A549 (cell line): ENCODE data around the gene GLTPD2. TPM values are rescaled to one million over a fixed set of nuclear protein-coding genes. Genes with fewer than 3 reads are reported as not detected.

Experiments used
- ATAC-seq, 2 experiments: fragments of 200-7000 bp in 1 of 2; fragments of >200 bp in 1 of 2; cut with Nextera tagmentation in 1 of 2; cut with Tn5 transposase in 1 of 2; 3 replicates each; pipeline versions ENCODE4 v1.8.0 to v1.9.1; 2018 to 2020; ENCODE audit warnings: mild to moderate bottlenecking in 1 of 2, moderate library complexity in 1 of 2
- CTCF ChIA-PET: fragments of 300-600 bp; sonication (Branson Sonifier 250); formaldehyde crosslinking; extraction: SDS; loops from one replicate; lab custom pipeline; 2021; ENCODE audit warnings: antibody characterized with exemption, inconsistent platforms; lab: Yijun Ruan, JAX
- POLR2A ChIA-PET: fragments of 350-600 bp; formaldehyde crosslinking; extraction: SDS; loops from one replicate; lab custom pipeline; 2021; ENCODE audit warnings: antibody characterized with exemption, inconsistent platforms; lab: Yijun Ruan, JAX
- DNase-seq, 2 experiments: peaks; one replicate each; pipeline versions ENCODE4 v3.0.0 to v3.0.0-alpha.2; 2011 to 2016; ENCODE audit warnings: low read depth in 1 of 2, low spot score in 1 of 2
- FAIRE-seq: peaks from 2 replicates; lab custom pipeline; 2011; peaks lifted over from hg19 to GRCh38; lab: Jason Lieb, UNC
- H3K27ac ChIP-seq, 2 experiments: fragments of >200 bp; sonication (Bioruptor Twin); formaldehyde crosslinking; 3 replicates each; pipeline ENCODE4 v1.5.1; 2016 to 2017
- H3K4me1 ChIP-seq: fragments of >200 bp; sonication (Bioruptor Twin); formaldehyde crosslinking; 3 replicates; pipeline ENCODE4 v1.6.1; 2016
- H3K4me2 ChIP-seq: fragments of >200 bp; sonication (Bioruptor Twin); formaldehyde crosslinking; 3 replicates; pipeline ENCODE4 v1.6.1; 2016
- H3K4me3 ChIP-seq: fragments of >200 bp; sonication (Bioruptor Twin); formaldehyde crosslinking; 3 replicates; pipeline ENCODE4 v1.5.1; 2016
- H3K9me3 ChIP-seq: fragments of >200 bp; sonication (Bioruptor Twin); formaldehyde crosslinking; 3 replicates; pipeline ENCODE4 v1.6.1; 2016
- CBX8 ChIP-seq: fragments of 200-600 bp; sonication (generic); IDR thresholded peaks from 2 replicates; pipeline ENCODE4 v1.6.1; 2016
- CHD4 ChIP-seq: fragments of 200-600 bp; sonication (generic); IDR thresholded peaks from 2 replicates; pipeline ENCODE4 v1.6.1; 2016; ENCODE audit warnings: antibody characterized with exemption, mild to moderate bottlenecking, borderline replicate concordance
- EHMT2 ChIP-seq: fragments of 200-600 bp; sonication (generic); IDR thresholded peaks from 2 replicates; pipeline ENCODE4 v1.6.1; 2016; ENCODE audit warnings: antibody characterized with exemption, low read depth, mild to moderate bottlenecking, moderate library complexity
- ESRRA ChIP-seq: fragments of 150-350 bp; IDR thresholded peaks from 2 replicates; pipeline ENCODE4 v1.6.1; 2014; ENCODE audit warnings: mild to moderate bottlenecking, low read length, borderline replicate concordance
- FOXS1 ChIP-seq: fragments of 250-450 bp; sonication (Bioruptor Pico); IDR thresholded peaks from 2 replicates; pipeline ENCODE4 v1.5.0; 2020; ENCODE audit warnings: mild to moderate bottlenecking, moderate library complexity
- HDAC2 ChIP-seq: fragments of 200-600 bp; sonication (generic); IDR thresholded peaks from 2 replicates; pipeline ENCODE4 v1.6.1; 2016
- HOXB5 ChIP-seq: fragments of 250-450 bp; sonication (Bioruptor Pico); IDR thresholded peaks from 2 replicates; pipeline ENCODE4 v1.5.0; 2020; ENCODE audit warnings: mild to moderate bottlenecking, moderate library complexity
- KDM5A ChIP-seq: fragments of 200-600 bp; sonication (generic); IDR thresholded peaks from 2 replicates; pipeline ENCODE4 v1.6.1; 2016; ENCODE audit warnings: antibody characterized with exemption, mild to moderate bottlenecking
- MAZ ChIP-seq: fragments of 150-350 bp; IDR thresholded peaks from 2 replicates; pipeline ENCODE4 v1.6.1; 2014; ENCODE audit warnings: antibody characterized with exemption, low read depth, low read length, borderline replicate concordance
- MYC ChIP-seq: IDR thresholded peaks from 2 replicates; pipeline ENCODE4 v1.6.1; 2012; ENCODE audit warnings: mild to moderate bottlenecking, inconsistent platforms, low read length, improper control_type of control experiment, borderline replicate concordance
- NPAS2 ChIP-seq: fragments of 250-450 bp; sonication (Bioruptor Pico); IDR thresholded peaks from 2 replicates; pipeline ENCODE4 v1.8.0; 2022; ENCODE audit warnings: mild to moderate bottlenecking, moderate library complexity, borderline replicate concordance
- RARB ChIP-seq: fragments of 250-450 bp; sonication (Bioruptor Pico); IDR thresholded peaks from 2 replicates; pipeline ENCODE4 v1.8.0; 2021; ENCODE audit warnings: mild to moderate bottlenecking, moderate library complexity
- RCOR1 ChIP-seq: fragments of 150-350 bp; IDR thresholded peaks from 2 replicates; pipeline ENCODE4 v1.6.1; 2014; ENCODE audit warnings: antibody characterized with exemption, low read length, low read depth
- RFX5 ChIP-seq: fragments of 450-650 bp; IDR thresholded peaks from 2 replicates; pipeline ENCODE4 v1.7.1; 2014; ENCODE audit warnings: antibody characterized with exemption, mild to moderate bottlenecking, moderate library complexity
- SMC3 ChIP-seq: fragments of >200 bp; sonication (Bioruptor Twin); formaldehyde crosslinking; IDR thresholded peaks from 3 replicates; pipeline ENCODE4 v1.6.1; 2018; ENCODE audit warnings: inconsistent platforms
- SREBF2 ChIP-seq: fragments of 450-650 bp; IDR thresholded peaks from 2 replicates; pipeline ENCODE4 v1.6.1; 2014; ENCODE audit warnings: mild to moderate bottlenecking, moderate library complexity
- TFCP2L1 ChIP-seq: fragments of 250-450 bp; sonication (Bioruptor Pico); IDR thresholded peaks from 2 replicates; pipeline ENCODE4 v1.5.0; 2021; ENCODE audit warnings: mild to moderate bottlenecking
- TP53 ChIP-seq: fragments of 250-450 bp; sonication (Bioruptor Pico); IDR thresholded peaks from 2 replicates; pipeline ENCODE4 v1.5.0; 2021; ENCODE audit warnings: mild to moderate bottlenecking, moderate library complexity
- ZC3H11A ChIP-seq: fragments of 450-650 bp; IDR thresholded peaks from 2 replicates; pipeline ENCODE4 v1.6.1; 2014; ENCODE audit warnings: antibody characterized with exemption, mild to moderate bottlenecking
- WGBS: methylation state at CpG from one replicate; pipeline ENCODE4 v1.1.6; 2017; ENCODE audit errors: missing lambda C conversion rate; 5-methylcytosine and 5-hydroxymethylcytosine counted together
- polyA plus RNA-seq, 4 experiments: library from polyadenylated mRNA; depleted of rRNA in 3 of 4; stranded (reverse); fragments of >200 nt; fragmentation: RNase III in 1 of 4; extraction: RNeasy Plus Mini Kit Qiagen cat#74134 plus additional on column Dnase treatment in 1 of 4; gene quantifications; 2 replicates in 3 of 4; 3 replicates in 1 of 4; pipeline ENCODE4 v1.2.3, GENCODE V29; 2011 to 2017
- TF ChIP-seq, protein P1 (sequence below): IDR thresholded peaks from 2 replicates; pipeline ENCODE4 v1.6.1; 2012
- TF ChIP-seq, protein P2 (sequence below): IDR thresholded peaks from 2 replicates; pipeline ENCODE4 v1.6.1; 2012; ENCODE audit warnings: low read depth, borderline replicate concordance
- TF ChIP-seq, protein P3 (sequence below): fragments of 200-600 bp; sonication (generic); IDR thresholded peaks from 2 replicates; pipeline ENCODE4 v1.6.1; 2016; ENCODE audit warnings: antibody characterized with exemption, mild to moderate bottlenecking, moderate library complexity

GLTPD2 gene
- polyA plus RNA-seq, 2 of the 4 experiments (the other 2 are of a cell fraction), result not detected

DNA sequence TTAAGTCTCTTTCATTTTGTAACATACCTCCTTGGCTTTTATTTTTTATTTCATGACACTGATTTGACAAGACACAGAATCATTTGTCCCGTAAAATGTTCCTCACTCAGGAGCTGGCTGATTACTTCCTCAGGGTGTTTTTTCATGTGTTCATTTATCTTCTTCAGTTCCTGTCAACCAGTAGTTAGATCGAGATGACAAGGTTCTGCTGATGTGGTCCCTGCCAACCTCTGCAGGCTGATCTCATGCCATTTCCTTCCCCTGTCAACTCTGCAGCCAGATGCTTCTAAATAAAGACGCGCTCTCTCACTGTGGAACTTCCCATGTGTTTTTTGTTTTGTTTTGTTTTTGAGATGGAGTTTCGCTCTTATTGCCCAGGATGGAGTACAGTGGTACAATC lies 40.9 kb upstream of the GLTPD2 start:
- no peak overlapping the region for H3K27ac ChIP-seq
- ATAC-seq (no peak), FAIRE-seq (no peak), DNase-seq (no peak)
- POLR2A ChIA-PET, result interaction anchor here (0.7 kb wide), 1 partner anchor 42 kb away, joined by 4 read pairs; no protein-coding TSS in a partner anchor
- no peak overlapping the region for H3K4me2 ChIP-seq
- no peaks in the 10 kb centered on the region for H3K9me3 ChIP-seq
- CTCF ChIA-PET, result interaction anchor here (0.6 to 1.8 kb wide), 6 partner anchors 8 to 550 kb away, joined by 3 to 5 read pairs (median 4); no protein-coding TSS in a partner anchor
- no peaks in the 10 kb centered on the region for H3K4me1 ChIP-seq
- TF ChIP-seq RFX5 (no peak), EHMT2 (no peak), TP53 (CRISPR knock-in tag) (no peak), MYC (no peak), FOXS1 (CRISPR knock-in tag) (no peak), CBX8 (no peak), RCOR1 (no peak), ESRRA (no peak), SREBF2 (no peak)
- TF ChIP-seq, protein P1, sequence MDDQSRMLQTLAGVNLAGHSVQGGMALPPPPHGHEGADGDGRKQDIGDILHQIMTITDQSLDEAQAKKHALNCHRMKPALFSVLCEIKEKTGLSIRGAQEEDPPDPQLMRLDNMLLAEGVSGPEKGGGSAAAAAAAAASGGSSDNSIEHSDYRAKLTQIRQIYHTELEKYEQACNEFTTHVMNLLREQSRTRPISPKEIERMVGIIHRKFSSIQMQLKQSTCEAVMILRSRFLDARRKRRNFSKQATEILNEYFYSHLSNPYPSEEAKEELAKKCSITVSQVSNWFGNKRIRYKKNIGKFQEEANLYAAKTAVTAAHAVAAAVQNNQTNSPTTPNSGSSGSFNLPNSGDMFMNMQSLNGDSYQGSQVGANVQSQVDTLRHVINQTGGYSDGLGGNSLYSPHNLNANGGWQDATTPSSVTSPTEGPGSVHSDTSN, result no peak
- TF ChIP-seq, protein P2, sequence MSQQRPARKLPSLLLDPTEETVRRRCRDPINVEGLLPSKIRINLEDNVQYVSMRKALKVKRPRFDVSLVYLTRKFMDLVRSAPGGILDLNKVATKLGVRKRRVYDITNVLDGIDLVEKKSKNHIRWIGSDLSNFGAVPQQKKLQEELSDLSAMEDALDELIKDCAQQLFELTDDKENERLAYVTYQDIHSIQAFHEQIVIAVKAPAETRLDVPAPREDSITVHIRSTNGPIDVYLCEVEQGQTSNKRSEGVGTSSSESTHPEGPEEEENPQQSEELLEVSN, result no peak
- 77% methylated on average over 5 of the region's 5 CpGs for WGBS
- no peak overlapping the region for H3K4me3 ChIP-seq

DNA sequence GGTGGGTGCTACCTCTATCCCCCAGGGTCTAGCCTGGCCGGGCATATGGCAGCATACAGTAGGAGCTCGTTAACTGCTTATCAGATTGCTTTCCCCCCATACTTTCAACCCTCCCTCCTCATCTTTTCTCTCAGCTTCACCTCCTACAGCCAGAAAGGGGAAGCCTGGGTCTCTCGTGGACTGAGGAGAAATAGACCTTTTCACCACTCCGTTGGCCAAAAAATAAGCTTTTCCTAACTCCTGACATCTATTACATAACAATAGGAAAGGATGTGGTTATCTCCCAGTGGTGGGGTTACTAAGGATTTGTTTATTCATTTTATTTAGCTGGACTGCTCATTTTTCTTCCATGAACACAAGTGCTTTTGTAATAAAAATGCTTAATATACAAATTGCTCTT lies 40.1 kb upstream of the GLTPD2 start:
- no peak overlapping the region for H3K4me2 ChIP-seq
- no peak overlapping the region for H3K4me3 ChIP-seq
- POLR2A ChIA-PET, result interaction anchor here (0.6 kb wide), 1 partner anchor 47 kb away, joined by 3 read pairs; the partner anchor contains the start of gene PSMB6
- ATAC-seq (no peak), DNase-seq (no peak), FAIRE-seq (no peak)
- no peaks in the 10 kb centered on the region for H3K4me1 ChIP-seq
- H3K9me3 ChIP-seq, result no peaks in the 10 kb centered on the region
- no peak overlapping the region for H3K27ac ChIP-seq
- TF ChIP-seq RARB (CRISPR knock-in tag), result no peak
- TF ChIP-seq HOXB5 (CRISPR knock-in tag), result no peak
- no peak for TF ChIP-seq CHD4
- no peak for TF ChIP-seq MAZ
- TF ChIP-seq EHMT2, result no peak
- TF ChIP-seq NPAS2 (CRISPR knock-in tag), result no peak
- TF ChIP-seq HDAC2, result no peak
- TF ChIP-seq, protein P3, sequence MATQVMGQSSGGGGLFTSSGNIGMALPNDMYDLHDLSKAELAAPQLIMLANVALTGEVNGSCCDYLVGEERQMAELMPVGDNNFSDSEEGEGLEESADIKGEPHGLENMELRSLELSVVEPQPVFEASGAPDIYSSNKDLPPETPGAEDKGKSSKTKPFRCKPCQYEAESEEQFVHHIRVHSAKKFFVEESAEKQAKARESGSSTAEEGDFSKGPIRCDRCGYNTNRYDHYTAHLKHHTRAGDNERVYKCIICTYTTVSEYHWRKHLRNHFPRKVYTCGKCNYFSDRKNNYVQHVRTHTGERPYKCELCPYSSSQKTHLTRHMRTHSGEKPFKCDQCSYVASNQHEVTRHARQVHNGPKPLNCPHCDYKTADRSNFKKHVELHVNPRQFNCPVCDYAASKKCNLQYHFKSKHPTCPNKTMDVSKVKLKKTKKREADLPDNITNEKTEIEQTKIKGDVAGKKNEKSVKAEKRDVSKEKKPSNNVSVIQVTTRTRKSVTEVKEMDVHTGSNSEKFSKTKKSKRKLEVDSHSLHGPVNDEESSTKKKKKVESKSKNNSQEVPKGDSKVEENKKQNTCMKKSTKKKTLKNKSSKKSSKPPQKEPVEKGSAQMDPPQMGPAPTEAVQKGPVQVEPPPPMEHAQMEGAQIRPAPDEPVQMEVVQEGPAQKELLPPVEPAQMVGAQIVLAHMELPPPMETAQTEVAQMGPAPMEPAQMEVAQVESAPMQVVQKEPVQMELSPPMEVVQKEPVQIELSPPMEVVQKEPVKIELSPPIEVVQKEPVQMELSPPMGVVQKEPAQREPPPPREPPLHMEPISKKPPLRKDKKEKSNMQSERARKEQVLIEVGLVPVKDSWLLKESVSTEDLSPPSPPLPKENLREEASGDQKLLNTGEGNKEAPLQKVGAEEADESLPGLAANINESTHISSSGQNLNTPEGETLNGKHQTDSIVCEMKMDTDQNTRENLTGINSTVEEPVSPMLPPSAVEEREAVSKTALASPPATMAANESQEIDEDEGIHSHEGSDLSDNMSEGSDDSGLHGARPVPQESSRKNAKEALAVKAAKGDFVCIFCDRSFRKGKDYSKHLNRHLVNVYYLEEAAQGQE, result no peak
- no peak for TF ChIP-seq TP53 (CRISPR knock-in tag)
- no peak for TF ChIP-seq FOXS1 (CRISPR knock-in tag)
- no peak for TF ChIP-seq KDM5A
- no peak for TF ChIP-seq SMC3
- TF ChIP-seq TFCP2L1, result no peak
- TF ChIP-seq ZC3H11A, result no peak
- TF ChIP-seq MYC, result no peak
- CTCF ChIA-PET, result interaction anchor here (0.6 to 1.8 kb wide), 6 partner anchors 10 to 885 kb away, joined by 3 to 5 read pairs (median 3); no protein-coding TSS in a partner anchor
- 55% methylated on average over 4 of the region's 4 CpGs for WGBS
